SU-DHL-6 (cell line): ENCODE data around the gene TMTC1.

Experiments
- EZH2phosphoT487 ChIP-seq: fragments of 200-600 bp; sonication (generic), shearing (Covaris generic); conservative IDR thresholded peaks from 2 replicates; pipeline ENCODE4 v1.6.1; 2018; ENCODE audit warnings: mild to moderate bottlenecking, antibody characterized with exemption, low read length, moderate library complexity, mixed read lengths
- TF ChIP-seq, protein P1 (sequence below): fragments of 200-600 bp; sonication (generic); IDR thresholded peaks from one replicate; pipeline ENCODE4 v1.5.1; 2017; ENCODE audit warnings: antibody characterized with exemption, mild to moderate bottlenecking, low read length, moderate library complexity; ENCODE audit not compliant: insufficient read depth, poor library complexity, severe bottlenecking

GRCh38 chr12:29551812-29552211 is 231.9 kb downstream of the TMTC1 start:
- TF ChIP-seq, protein P1, sequence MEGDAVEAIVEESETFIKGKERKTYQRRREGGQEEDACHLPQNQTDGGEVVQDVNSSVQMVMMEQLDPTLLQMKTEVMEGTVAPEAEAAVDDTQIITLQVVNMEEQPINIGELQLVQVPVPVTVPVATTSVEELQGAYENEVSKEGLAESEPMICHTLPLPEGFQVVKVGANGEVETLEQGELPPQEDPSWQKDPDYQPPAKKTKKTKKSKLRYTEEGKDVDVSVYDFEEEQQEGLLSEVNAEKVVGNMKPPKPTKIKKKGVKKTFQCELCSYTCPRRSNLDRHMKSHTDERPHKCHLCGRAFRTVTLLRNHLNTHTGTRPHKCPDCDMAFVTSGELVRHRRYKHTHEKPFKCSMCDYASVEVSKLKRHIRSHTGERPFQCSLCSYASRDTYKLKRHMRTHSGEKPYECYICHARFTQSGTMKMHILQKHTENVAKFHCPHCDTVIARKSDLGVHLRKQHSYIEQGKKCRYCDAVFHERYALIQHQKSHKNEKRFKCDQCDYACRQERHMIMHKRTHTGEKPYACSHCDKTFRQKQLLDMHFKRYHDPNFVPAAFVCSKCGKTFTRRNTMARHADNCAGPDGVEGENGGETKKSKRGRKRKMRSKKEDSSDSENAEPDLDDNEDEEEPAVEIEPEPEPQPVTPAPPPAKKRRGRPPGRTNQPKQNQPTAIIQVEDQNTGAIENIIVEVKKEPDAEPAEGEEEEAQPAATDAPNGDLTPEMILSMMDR = no peak
- no peak for TF ChIP-seq EZH2phosphoT487
